Endometrium (tissue), 2 donors: ENCODE measurements around the gene FEM1A.

ENCODE experiments used
- FAIRE-seq: peaks from 2 replicates; lab custom pipeline; 2012; peaks lifted over from hg19 to GRCh38; lab: Jason Lieb, UNC
- donor health status: control.
- donor health status: control.

Gene FEM1A

DNA sequence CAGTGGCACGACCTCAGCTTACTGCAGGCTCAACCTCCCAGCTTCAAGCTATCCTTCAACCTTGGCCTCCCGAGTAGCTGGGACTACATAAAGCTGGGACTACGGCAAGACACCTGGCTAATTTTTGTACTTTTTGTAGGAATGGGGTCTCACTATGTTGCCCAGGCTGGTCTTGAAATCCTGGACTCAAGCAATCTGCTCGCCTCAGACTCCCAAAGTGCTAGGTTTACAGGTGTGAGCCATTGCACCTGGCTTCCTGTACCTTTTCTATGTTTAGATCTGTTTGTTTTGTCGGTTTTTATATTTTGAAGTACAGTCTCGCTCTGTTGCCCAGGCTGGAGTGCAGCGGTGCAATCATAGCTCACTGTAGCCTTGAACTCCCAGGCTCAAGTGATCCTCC lies 57.5 kb downstream of the FEM1A start:
- no peak for FAIRE-seq
